ENCODE measurements around the gene PRSS38. TPM values are rescaled to one million over a fixed set of nuclear protein-coding genes. Genes with fewer than 3 reads are reported as not detected.

Gene PRSS38
- total RNA-seq (2013): not detected
- polyA plus RNA-seq (not detected), polyA minus RNA-seq (not detected in 2 replicates), total RNA-seq (0 reads per million in 11 experiments)

GRCh38 chr1:227815468-227816409 is at the start of gene PRSS38:
Gene PRSS38 (plus strand): TSS chr1:227815675. CDS start chr1:227815717, 42 bp downstream.
- WGBS (ENCODE audit: insufficient coverage): 90% methylated on average over 43 of the region's 44 CpGs
- no peak within 1 kb of the TSS for H3K27ac ChIP-seq (ENCODE audit: low read depth in 1 of 2, low read length in 2 of 2)
- H3K36me3 ChIP-seq (replicated peaks in 1 of 2; ENCODE audit: control insufficient read depth in 1 of 2, insufficient read depth in 2 of 2, low read length in 2 of 2): no peaks in the 10 kb centered on the region
- H3K27ac Mint-ChIP-seq: peak within 1 kb of the TSS in 1 of 7 donors; percentile 77
- H3K4me1 ChIP-seq (ENCODE audit: control insufficient read depth in 1 of 2, insufficient read depth in 2 of 2, low read length in 2 of 2): no peaks in the 10 kb centered on the region
- H2AFZ ChIP-seq (ENCODE audit: insufficient read depth, low read depth, low read length, poor library complexity, severe bottlenecking): no peak within 1 kb of the TSS
- H3K9ac ChIP-seq (ENCODE audit: insufficient read depth, low read length, poor library complexity, severe bottlenecking): no peak within 1 kb of the TSS
- no peaks in the 10 kb centered on the region for H4K20me1 ChIP-seq (ENCODE audit: insufficient read depth, low read length)
- H3K27me3 ChIP-seq (ENCODE audit: control insufficient read depth in 2 of 2, insufficient read depth in 2 of 2, low read length in 2 of 2): no peaks in the 10 kb centered on the region
- H3K79me2 ChIP-seq (ENCODE audit: insufficient read depth, low read length): no peaks in the 10 kb centered on the region
- no peak within 1 kb of the TSS for H3K4me3 ChIP-seq (replicated peaks in 1 of 3; ENCODE audit: low read depth in 2 of 3, low read length in 3 of 3)
- no peak within 1 kb of the TSS for H3K4me3 Mint-ChIP-seq
- peaks cover 32 to 39% of the 10 kb centered on the region in 2 donors for H3K9me3 ChIP-seq (replicated peaks in 1 of 2; ENCODE audit: control insufficient read depth in 1 of 2, insufficient read depth in 1 of 2, low read length in 2 of 2)
- H3K27me3 Mint-ChIP-seq (ENCODE audit: low read depth in 3 of 3): no peaks in the 10 kb centered on the region
- H3K9me3 Mint-ChIP-seq: peaks cover 20 to 48% (median 37%) of the 10 kb centered on the region in 7 donors
- DNase-seq: no peak
- no peaks in the 10 kb centered on the region for H3K4me1 Mint-ChIP-seq
- intact Hi-C loops (cut with micrococcal nuclease): no loop called here
- TF ChIP-seq, protein P1, sequence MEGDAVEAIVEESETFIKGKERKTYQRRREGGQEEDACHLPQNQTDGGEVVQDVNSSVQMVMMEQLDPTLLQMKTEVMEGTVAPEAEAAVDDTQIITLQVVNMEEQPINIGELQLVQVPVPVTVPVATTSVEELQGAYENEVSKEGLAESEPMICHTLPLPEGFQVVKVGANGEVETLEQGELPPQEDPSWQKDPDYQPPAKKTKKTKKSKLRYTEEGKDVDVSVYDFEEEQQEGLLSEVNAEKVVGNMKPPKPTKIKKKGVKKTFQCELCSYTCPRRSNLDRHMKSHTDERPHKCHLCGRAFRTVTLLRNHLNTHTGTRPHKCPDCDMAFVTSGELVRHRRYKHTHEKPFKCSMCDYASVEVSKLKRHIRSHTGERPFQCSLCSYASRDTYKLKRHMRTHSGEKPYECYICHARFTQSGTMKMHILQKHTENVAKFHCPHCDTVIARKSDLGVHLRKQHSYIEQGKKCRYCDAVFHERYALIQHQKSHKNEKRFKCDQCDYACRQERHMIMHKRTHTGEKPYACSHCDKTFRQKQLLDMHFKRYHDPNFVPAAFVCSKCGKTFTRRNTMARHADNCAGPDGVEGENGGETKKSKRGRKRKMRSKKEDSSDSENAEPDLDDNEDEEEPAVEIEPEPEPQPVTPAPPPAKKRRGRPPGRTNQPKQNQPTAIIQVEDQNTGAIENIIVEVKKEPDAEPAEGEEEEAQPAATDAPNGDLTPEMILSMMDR (IDR thresholded peaks at IDR 0.05): no peak
- H3K36me3 Mint-ChIP-seq: no peaks in the 10 kb centered on the region
- H3K4me2 ChIP-seq (replicated peaks; ENCODE audit: extremely low read depth, low read length, poor library complexity, severe bottlenecking): no peak within 1 kb of the TSS

- no peaks in the 10 kb centered on the region for H3K79me2 ChIP-seq (ENCODE audit: insufficient read depth, low read length)
- H3K4me1 ChIP-seq (ENCODE audit: control insufficient read depth in 1 of 2, insufficient read depth in 2 of 2, low read length in 2 of 2): peaks cover 0 to 13% of the 10 kb centered on the region in 2 donors
- H3K27ac ChIP-seq (ENCODE audit: low read depth in 1 of 2, low read length in 2 of 2): no peak overlapping the region
- peaks cover 21% of the 10 kb centered on the region for H3K4me1 Mint-ChIP-seq
- H3K9ac ChIP-seq (ENCODE audit: insufficient read depth, low read length, poor library complexity, severe bottlenecking): no peak overlapping the region
- H3K36me3 Mint-ChIP-seq: peaks cover 50 to 62% of the 10 kb centered on the region in 2 donors
- H3K27me3 ChIP-seq (ENCODE audit: control insufficient read depth in 2 of 2, insufficient read depth in 2 of 2, low read length in 2 of 2): no peaks in the 10 kb centered on the region
- DNase-seq: no peak
- no peaks in the 10 kb centered on the region for H3K9me3 Mint-ChIP-seq
- H4K20me1 ChIP-seq (ENCODE audit: insufficient read depth, low read length): peaks cover 6% of the 10 kb centered on the region
- peaks cover 27 to 63% of the 10 kb centered on the region in 2 donors for H3K36me3 ChIP-seq (replicated peaks in 1 of 2; ENCODE audit: control insufficient read depth in 1 of 2, insufficient read depth in 2 of 2, low read length in 2 of 2)
- no peak overlapping the region for H3K4me3 Mint-ChIP-seq
- no peak overlapping the region for H3K4me3 ChIP-seq (replicated peaks in 1 of 3; ENCODE audit: low read depth in 2 of 3, low read length in 3 of 3)
- intact Hi-C loops (cut with micrococcal nuclease): no loop called here
- no peak overlapping the region for H2AFZ ChIP-seq (ENCODE audit: insufficient read depth, low read depth, low read length, poor library complexity, severe bottlenecking)
- H3K27me3 Mint-ChIP-seq (ENCODE audit: low read depth in 3 of 3): no peaks in the 10 kb centered on the region
- TF ChIP-seq, protein P1 (IDR thresholded peaks at IDR 0.05): no peak
- 28% methylated on average over 12 of the region's 17 CpGs for WGBS (ENCODE audit: insufficient coverage)
- no peak overlapping the region for H3K4me2 ChIP-seq (replicated peaks; ENCODE audit: extremely low read depth, low read length, poor library complexity, severe bottlenecking)
- no peak overlapping the region for H3K27ac Mint-ChIP-seq
- no peaks in the 10 kb centered on the region for H3K9me3 ChIP-seq (replicated peaks in 1 of 2; ENCODE audit: control insufficient read depth in 1 of 2, insufficient read depth in 1 of 2, low read length in 2 of 2)
These were observed 49.4 kb upstream of the PRSS38 start for GRCh38 chr1:227766015-227766634.

Data from CD14-positive monocyte (primary cell).